ENCODE data around the gene PAPOLA.

Gene PAPOLA

GRCh38 chr14:96509457-96510090 lies 7.4 kb downstream of the PAPOLA start:
- TF ChIP-seq TEAD4 (IDR thresholded peaks at IDR 0.05) (no peak), MAX (IDR thresholded peaks at IDR 0.05) (no peak)

- no peak for TF ChIP-seq EP300 (IDR thresholded peaks at IDR 0.05; ENCODE audit: borderline replicate concordance)
- TF ChIP-seq USF1 (IDR thresholded peaks at IDR 0.05), result no peak
- no peak for TF ChIP-seq ZBTB7A (IDR thresholded peaks at IDR 0.05; ENCODE audit: low read depth)
- TF ChIP-seq TCF12 (IDR thresholded peaks at IDR 0.05; ENCODE audit: low read depth), result no peak
- TF ChIP-seq RAD21 (IDR thresholded peaks at IDR 0.05; ENCODE audit: low read depth), result no peak
- TF ChIP-seq TAF1 (IDR thresholded peaks at IDR 0.05; ENCODE audit: low read depth), result no peak
- no peak for TF ChIP-seq TEAD4 (IDR thresholded peaks at IDR 0.05)
- TF ChIP-seq MAX (IDR thresholded peaks at IDR 0.05), result no peak
- no peak for TF ChIP-seq CREB1 (IDR thresholded peaks at IDR 0.05; ENCODE audit: low read depth)
- TF ChIP-seq FOXM1 (IDR thresholded peaks at IDR 0.05; ENCODE audit: borderline replicate concordance, low read depth), result no peak
- TF ChIP-seq NFIC (IDR thresholded peaks at IDR 0.05), result no peak
- no peak for TF ChIP-seq REST (IDR thresholded peaks at IDR 0.05; ENCODE audit: low read depth)
- no peak for TF ChIP-seq CEBPB (IDR thresholded peaks at IDR 0.05)
- TF ChIP-seq YY1 (IDR thresholded peaks at IDR 0.05; ENCODE audit: low read depth), result no peak
- TF ChIP-seq EGR1 (IDR thresholded peaks at IDR 0.05), result no peak
Measured at GRCh38 chr14:96511146-96511545, 9.0 kb downstream of the PAPOLA start.

GRCh38 chr14:96511667-96512066 lies 9.5 kb downstream of the PAPOLA start:
- TF ChIP-seq TCF12 (IDR thresholded peaks at IDR 0.05; ENCODE audit: low read depth) (no peak), REST (IDR thresholded peaks at IDR 0.05; ENCODE audit: low read depth) (no peak), USF1 (IDR thresholded peaks at IDR 0.05) (no peak), FOXM1 (IDR thresholded peaks at IDR 0.05; ENCODE audit: borderline replicate concordance, low read depth) (no peak), EP300 (IDR thresholded peaks at IDR 0.05; ENCODE audit: borderline replicate concordance) (no peak), ZBTB7A (IDR thresholded peaks at IDR 0.05; ENCODE audit: low read depth) (no peak), NFIC (IDR thresholded peaks at IDR 0.05) (no peak), CREB1 (IDR thresholded peaks at IDR 0.05; ENCODE audit: low read depth) (no peak), CEBPB (IDR thresholded peaks at IDR 0.05) (no peak), TAF1 (IDR thresholded peaks at IDR 0.05; ENCODE audit: low read depth) (no peak), MAX (IDR thresholded peaks at IDR 0.05) (no peak), RAD21 (IDR thresholded peaks at IDR 0.05; ENCODE audit: low read depth) (no peak), TEAD4 (IDR thresholded peaks at IDR 0.05) (no peak), YY1 (IDR thresholded peaks at IDR 0.05; ENCODE audit: low read depth) (no peak), EGR1 (IDR thresholded peaks at IDR 0.05) (no peak)

DNA sequence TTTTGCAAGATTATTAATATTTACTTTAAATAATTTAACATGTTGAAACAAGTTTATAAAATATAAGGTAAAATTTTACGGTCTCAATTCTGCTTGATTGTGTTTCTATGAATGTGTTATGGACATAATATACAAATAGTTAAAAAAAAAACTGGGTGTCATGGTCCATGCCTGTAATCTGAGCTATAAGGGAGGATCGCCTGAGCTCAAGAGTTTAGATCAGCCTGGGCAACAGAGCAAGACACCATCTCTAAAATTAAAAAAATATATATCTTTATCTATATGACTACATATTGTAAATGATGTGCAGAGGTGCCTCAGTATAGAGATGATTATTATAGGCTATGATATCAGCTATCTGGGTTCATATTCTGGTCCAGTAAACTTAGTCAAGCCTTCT lies 9.9 kb downstream of the PAPOLA start:
- no peak for TF ChIP-seq MAX (IDR thresholded peaks at IDR 0.05)
- TF ChIP-seq REST (IDR thresholded peaks at IDR 0.05; ENCODE audit: low read depth), result no peak
- no peak for TF ChIP-seq USF1 (IDR thresholded peaks at IDR 0.05)
- TF ChIP-seq FOXM1 (IDR thresholded peaks at IDR 0.05; ENCODE audit: borderline replicate concordance, low read depth), result no peak
- TF ChIP-seq YY1 (IDR thresholded peaks at IDR 0.05; ENCODE audit: low read depth), result no peak
- TF ChIP-seq TCF12 (IDR thresholded peaks at IDR 0.05; ENCODE audit: low read depth), result no peak
- no peak for TF ChIP-seq CEBPB (IDR thresholded peaks at IDR 0.05)
- TF ChIP-seq ZBTB7A (IDR thresholded peaks at IDR 0.05; ENCODE audit: low read depth), result no peak
- TF ChIP-seq RAD21 (IDR thresholded peaks at IDR 0.05; ENCODE audit: low read depth), result no peak
- TF ChIP-seq CREB1 (IDR thresholded peaks at IDR 0.05; ENCODE audit: low read depth), result no peak
- no peak for TF ChIP-seq EGR1 (IDR thresholded peaks at IDR 0.05)
- no peak for TF ChIP-seq TAF1 (IDR thresholded peaks at IDR 0.05; ENCODE audit: low read depth)
- TF ChIP-seq EP300 (IDR thresholded peaks at IDR 0.05; ENCODE audit: borderline replicate concordance), result no peak
- no peak for TF ChIP-seq TEAD4 (IDR thresholded peaks at IDR 0.05)
